Activated CD4-positive, alpha-beta T cell treated with anti-CD3 and anti-CD28 coated beads for 36 hours (primary cell): ENCODE measurements around the gene SLC19A1. TPM values are rescaled to one million over a fixed set of nuclear protein-coding genes. Genes with fewer than 3 reads are reported as not detected.

Experiments used
- ATAC-seq: fragments of 200-7000 bp; cut with Tn5 transposase; one replicate; pipeline ENCODE4 v1.10.0; 2021; ENCODE audit warnings: mild to moderate bottlenecking, moderate library complexity
- CTCF ChIA-PET: fragments of 350-600 bp; sonication (Branson Sonifier 250); formaldehyde crosslinking; loops from one replicate; lab custom pipeline; 2021; ENCODE audit warnings: antibody characterized with exemption; lab: Charles Lee
- POLR2A ChIA-PET: fragments of 350-600 bp; sonication (Branson Sonifier 250); formaldehyde crosslinking; loops from one replicate; lab custom pipeline; 2021; ENCODE audit warnings: antibody characterized with exemption, inconsistent platforms; lab: Charles Lee
- DNase-seq: peaks from one replicate; pipeline ENCODE4 v3.0.0-alpha.2; 2020
- H3K27ac Mint-ChIP-seq: one replicate; pipeline ENCODE4 v1.8.0; 2021; ENCODE audit warnings: mixed read lengths
- H3K27me3 Mint-ChIP-seq: one replicate; pipeline ENCODE4 v1.8.0; 2021; ENCODE audit warnings: mixed read lengths
- H3K36me3 Mint-ChIP-seq: one replicate; pipeline ENCODE4 v1.8.0; 2021; ENCODE audit warnings: low read depth, mixed read lengths
- H3K4me1 Mint-ChIP-seq: one replicate; pipeline ENCODE4 v1.8.0; 2021; ENCODE audit warnings: mixed read lengths
- H3K4me3 Mint-ChIP-seq: one replicate; pipeline ENCODE4 v1.8.0; 2021; ENCODE audit warnings: mild to moderate bottlenecking, moderate library complexity, mixed read lengths
- H3K9me3 Mint-ChIP-seq: one replicate; pipeline ENCODE4 v1.8.0; 2021; ENCODE audit warnings: low read depth, mixed read lengths
- intact Hi-C, 2 experiments: fragments of 100-400 bp; cut with DNase I in 1 of 2; cut with micrococcal nuclease in 1 of 2; formaldehyde crosslinking; loops; one replicate each; pipeline versions ENCODE4 v1.14.2 to v1.15.1; 2022 to 2024; cut with DNase I, micrococcal nuclease
- total RNA-seq, 2 experiments: library from RNA; stranded (reverse); gene quantifications; one replicate each; pipeline ENCODE4 v1.2.3, GENCODE V29; 2021

SLC19A1 gene
- total RNA-seq, 2 experiments from 2014 or later: 46.1 to 50.0 TPM

- ChIA-PET CTCF (no interaction called here), POLR2A (no interaction called here)
- DNase-seq: no peak
- intact Hi-C loops: no loop called here
- no peaks in the 10 kb centered on the region for H3K9me3 Mint-ChIP-seq
- H3K27me3 Mint-ChIP-seq: peaks cover 3% of the 10 kb centered on the region
- no peak overlapping the region for H3K27ac Mint-ChIP-seq
- peaks cover 9% of the 10 kb centered on the region for H3K4me1 Mint-ChIP-seq
- H3K4me3 Mint-ChIP-seq: no peak overlapping the region
- no peaks in the 10 kb centered on the region for H3K36me3 Mint-ChIP-seq
- ATAC-seq: no peak
Observed at GRCh38 chr21:45468971-45469272, 73.3 kb downstream of the SLC19A1 start.

- no peaks in the 10 kb centered on the region for H3K9me3 Mint-ChIP-seq
- no peak for DNase-seq
- H3K4me3 Mint-ChIP-seq: no peak overlapping the region
- no peaks in the 10 kb centered on the region for H3K36me3 Mint-ChIP-seq
- no peak overlapping the region for H3K27ac Mint-ChIP-seq
- peaks cover 3% of the 10 kb centered on the region for H3K27me3 Mint-ChIP-seq
- ATAC-seq: no peak
- H3K4me1 Mint-ChIP-seq: peaks cover 9% of the 10 kb centered on the region
- ChIA-PET POLR2A (no interaction called here), CTCF (no interaction called here)
- intact Hi-C loops: no loop called here
Observed at GRCh38 chr21:45468051-45468970, 73.9 kb downstream of the SLC19A1 start.

- no peak for ATAC-seq
- Mint-ChIP-seq H3K27ac (no peak overlapping the region), H3K4me3 (no peak overlapping the region), H3K9me3 (peaks cover 4% of the 10 kb centered on the region), H3K36me3 (no peaks in the 10 kb centered on the region), H3K27me3 (peaks cover 3% of the 10 kb centered on the region), H3K4me1 (peaks cover 9% of the 10 kb centered on the region)
- CTCF ChIA-PET: no interaction called here
- DNase-seq: no peak
- POLR2A ChIA-PET: no interaction called here
- intact Hi-C loops: no loop called here
Observed at GRCh38 chr21:45467221-45467779, 74.9 kb downstream of the SLC19A1 start.

- Mint-ChIP-seq H3K36me3 (no peaks in the 10 kb centered on the region), H3K4me1 (peaks cover 9% of the 10 kb centered on the region), H3K27me3 (peaks cover 3% of the 10 kb centered on the region), H3K27ac (no peak overlapping the region), H3K4me3 (no peak overlapping the region), H3K9me3 (peaks cover 5% of the 10 kb centered on the region)
- ChIA-PET CTCF (no interaction called here), POLR2A (no interaction called here)
- no peak for DNase-seq
- intact Hi-C loops: no loop called here
- no peak for ATAC-seq
Observed at GRCh38 chr21:45466330-45467220, 75.7 kb downstream of the SLC19A1 start.

GRCh38 chr21:45465611-45466329 is 76.5 kb downstream of the SLC19A1 start:
- ChIA-PET POLR2A (no interaction called here), CTCF (no interaction called here)
- peaks cover 5% of the 10 kb centered on the region for H3K9me3 Mint-ChIP-seq
- ATAC-seq (no peak), DNase-seq (no peak)
- peaks cover 3% of the 10 kb centered on the region for H3K27me3 Mint-ChIP-seq
- H3K4me3 Mint-ChIP-seq: no peak overlapping the region
- no peaks in the 10 kb centered on the region for H3K36me3 Mint-ChIP-seq
- peaks cover 4% of the 10 kb centered on the region for H3K4me1 Mint-ChIP-seq
- intact Hi-C loops: no loop called here
- no peak overlapping the region for H3K27ac Mint-ChIP-seq

- CTCF ChIA-PET: no interaction called here
- no peak overlapping the region for H3K4me3 Mint-ChIP-seq
- POLR2A ChIA-PET: no interaction called here
- intact Hi-C loops: no loop called here
- no peaks in the 10 kb centered on the region for H3K36me3 Mint-ChIP-seq
- DNase-seq: no peak
- H3K27me3 Mint-ChIP-seq: peaks cover 3% of the 10 kb centered on the region
- no peak for ATAC-seq
- H3K27ac Mint-ChIP-seq: no peak overlapping the region
- peaks cover under 1% of the 10 kb centered on the region for H3K4me1 Mint-ChIP-seq
- peaks cover 5% of the 10 kb centered on the region for H3K9me3 Mint-ChIP-seq
Observed at GRCh38 chr21:45465105-45465504, 77.1 kb downstream of the SLC19A1 start.

DNA sequence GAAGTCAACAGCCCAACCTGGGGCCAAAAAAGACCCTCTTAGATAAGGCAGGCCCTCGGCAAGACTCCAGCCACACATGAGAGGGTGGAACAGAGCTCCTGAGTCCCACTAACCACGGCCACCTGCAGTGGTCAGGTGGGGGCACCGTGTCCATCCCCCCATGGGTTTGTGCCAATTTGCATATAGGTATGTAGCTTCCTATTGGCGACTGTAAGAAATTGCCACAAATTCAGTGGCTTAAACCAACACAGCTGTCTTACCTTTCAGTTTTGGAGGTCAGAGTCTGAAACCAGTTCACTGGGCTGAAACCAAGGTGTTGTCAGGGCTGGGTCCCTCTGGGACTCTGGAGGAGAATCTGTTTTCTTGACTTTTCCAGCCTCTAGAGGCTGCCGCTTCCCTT is 77.9 kb downstream of the SLC19A1 start:
- H3K9me3 Mint-ChIP-seq: peaks cover 5% of the 10 kb centered on the region
- no peaks in the 10 kb centered on the region for H3K36me3 Mint-ChIP-seq
- H3K27ac Mint-ChIP-seq: no peak overlapping the region
- peaks cover 3% of the 10 kb centered on the region for H3K27me3 Mint-ChIP-seq
- no peak overlapping the region for H3K4me3 Mint-ChIP-seq
- ChIA-PET POLR2A (no interaction called here), CTCF (interaction anchor here (0.6 kb wide), 1 partner anchor 391 kb away, joined by 3 read pairs; no protein-coding TSS in a partner anchor)
- ATAC-seq: no peak
- no peaks in the 10 kb centered on the region for H3K4me1 Mint-ChIP-seq
- intact Hi-C loops: no loop called here
- no peak for DNase-seq

DNA sequence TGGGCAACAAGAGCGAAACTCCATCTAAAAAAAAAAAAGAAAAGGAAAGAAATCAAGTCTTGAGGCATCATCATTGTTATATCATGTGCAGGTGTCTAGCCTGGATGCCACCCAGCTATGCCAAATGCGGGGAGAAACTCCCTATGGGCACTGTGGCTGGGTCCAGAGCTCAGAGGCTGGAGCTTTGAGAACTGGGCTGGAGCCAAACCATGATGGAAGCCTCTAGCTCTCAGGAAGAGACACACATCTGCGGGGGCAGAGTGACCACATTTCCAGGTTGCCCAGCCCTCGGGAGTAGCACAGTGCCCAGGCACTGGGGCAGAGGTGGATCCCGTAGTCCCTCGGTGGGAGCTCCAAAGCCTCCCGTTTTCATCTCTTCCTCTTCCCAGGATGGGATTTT is 78.4 kb downstream of the SLC19A1 start:
- DNase-seq (no peak), ATAC-seq (no peak)
- Mint-ChIP-seq H3K4me3 (no peak overlapping the region), H3K27ac (no peak overlapping the region), H3K36me3 (no peaks in the 10 kb centered on the region), H3K4me1 (no peaks in the 10 kb centered on the region), H3K27me3 (peaks cover 3% of the 10 kb centered on the region), H3K9me3 (peaks cover 5% of the 10 kb centered on the region)
- ChIA-PET CTCF (interaction anchor here (1.1 kb wide), 1 partner anchor 12 kb away, joined by 3 read pairs; no protein-coding TSS in a partner anchor), POLR2A (no interaction called here)
- intact Hi-C loops: no loop called here

- no peak for ATAC-seq
- no peaks in the 10 kb centered on the region for H3K36me3 Mint-ChIP-seq
- CTCF ChIA-PET: interaction anchor here (1.5 kb wide), 1 partner anchor 10 kb away, joined by 3 read pairs; no protein-coding TSS in a partner anchor
- peaks cover 5% of the 10 kb centered on the region for H3K9me3 Mint-ChIP-seq
- intact Hi-C loops: no loop called here
- H3K27me3 Mint-ChIP-seq: peaks cover 3% of the 10 kb centered on the region
- H3K4me3 Mint-ChIP-seq: no peak overlapping the region
- H3K27ac Mint-ChIP-seq: no peak overlapping the region
- POLR2A ChIA-PET: no interaction called here
- no peak for DNase-seq
- no peaks in the 10 kb centered on the region for H3K4me1 Mint-ChIP-seq
Observed at GRCh38 chr21:45461806-45462341, 80.4 kb downstream of the SLC19A1 start.

DNA sequence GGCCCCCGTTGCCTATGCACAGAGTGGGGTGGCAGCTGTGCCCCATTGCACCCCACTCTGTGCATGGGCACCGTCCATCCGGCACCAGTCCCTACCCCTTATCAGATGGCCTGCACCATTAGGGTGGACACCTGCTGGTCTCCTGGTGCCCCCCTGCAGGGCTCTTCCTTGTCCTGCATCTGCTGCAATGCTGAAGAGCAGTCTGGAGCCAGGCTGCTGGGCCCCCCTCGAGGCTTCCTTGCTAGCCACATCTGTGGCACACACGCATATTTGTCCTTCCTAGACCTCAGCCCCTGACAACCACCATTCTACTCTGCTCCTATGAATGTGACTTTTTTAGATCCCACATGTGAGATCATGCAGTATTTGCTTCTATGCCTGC is 80.9 kb downstream of the SLC19A1 start:
- ChIA-PET CTCF (interaction anchor here (1.5 kb wide), 1 partner anchor 10 kb away, joined by 3 read pairs; no protein-coding TSS in a partner anchor), POLR2A (no interaction called here)
- Mint-ChIP-seq H3K4me3 (no peak overlapping the region), H3K27ac (no peak overlapping the region), H3K36me3 (no peaks in the 10 kb centered on the region), H3K27me3 (peaks cover 3% of the 10 kb centered on the region), H3K4me1 (no peaks in the 10 kb centered on the region), H3K9me3 (peaks cover 5% of the 10 kb centered on the region)
- DNase-seq (no peak), ATAC-seq (no peak)
- intact Hi-C loops: no loop called here
